H1 (cell line): ENCODE measurements around the gene TBC1D4.

Source experiments
- BACH1 ChIP-seq: IDR thresholded peaks from 2 replicates; pipeline ENCODE4 v1.6.1; 2012; ENCODE audit warnings: low read length, improper control_type of control experiment
- CHD7 ChIP-seq: fragments of 300-600 bp; sonication (generic); IDR thresholded peaks from 2 replicates; pipeline ENCODE4 v1.7.1; 2012; ENCODE audit warnings: low read length, moderate library complexity, mild to moderate bottlenecking, inconsistent platforms; ENCODE audit not compliant: insufficient replicate concordance
- CTCF ChIP-seq, 3 experiments: IDR thresholded peaks; 1 replicate in 2 of 3; 2 replicates in 1 of 3; pipeline versions ENCODE4 v1.5.1 to v1.6.1; 2011; ENCODE audit warnings: low read length in 3 of 3, mild to moderate bottlenecking in 3 of 3, inconsistent platforms in 2 of 3, low read depth in 1 of 3, moderate library complexity in 1 of 3; ENCODE audit not compliant: insufficient read depth in 1 of 3; ENCODE audit errors: control extremely low read depth in 1 of 3
- SIN3A ChIP-seq, 2 experiments: IDR thresholded peaks in 1 of 2; conservative IDR thresholded peaks in 1 of 2; 2 replicates each; pipeline ENCODE4 v1.6.1; 2011 to 2012; ENCODE audit warnings: low read length in 2 of 2, improper control_type of control experiment in 1 of 2, low read depth in 1 of 2, mild to moderate bottlenecking in 1 of 2
- SIX5 ChIP-seq: IDR thresholded peaks from 2 replicates; pipeline ENCODE4 v1.6.1; 2011; ENCODE audit warnings: mild to moderate bottlenecking, low read depth, low read length

- TF ChIP-seq CTCF (IDR thresholded peaks at IDR 0.05; ENCODE audit: control extremely low read depth in 1 of 3, insufficient read depth in 1 of 3, low read depth in 1 of 3, low read length in 3 of 3) (no peak), CHD7 (no peak), SIX5 (no peak), SIN3A (conservative IDR thresholded peaks at IDR 0.05 in 1 of 2, IDR thresholded peaks at IDR 0.05 in 1 of 2; ENCODE audit: low read depth in 1 of 2, low read length in 2 of 2) (no peak), BACH1 (no peak)
These were observed 14.0 kb upstream of the TBC1D4 start for GRCh38 chr13:75495938-75496337.
